Measurements from ENCODE around the gene CTNNA2.

- TF ChIP-seq POLR2A (IDR thresholded peaks at IDR 0.05) (no peak), CTCF (IDR thresholded peaks at IDR 0.05) (no peak), POLR2AphosphoS5 (IDR thresholded peaks at IDR 0.05) (no peak)
Measured at GRCh38 chr2:80392441-80392840, 879.6 kb downstream of the CTNNA2 start.
